HT-29 (cell line): ENCODE results near the gene SCYL2. TPM values are rescaled to one million over a fixed set of nuclear protein-coding genes. Genes with fewer than 3 reads are reported as not detected.
"Not testable (repeated sequence)": the region's sequence is repeated elsewhere in the genome, so short reads cannot be mapped to it uniquely, and the experiment has no call there.

ENCODE experiments used
- DNase-seq: peaks from one replicate; pipeline ENCODE4 v3.0.0-alpha.2; 2015; ENCODE audit warnings: low spot score
- total RNA-seq: library from RNA; depleted of rRNA; stranded (reverse); fragments of >200 nt; shearing (Covaris generic); gene quantifications from 2 replicates; pipeline ENCODE4 v1.2.3, GENCODE V29; 2014; rRNA removed

SCYL2 gene, protein sequence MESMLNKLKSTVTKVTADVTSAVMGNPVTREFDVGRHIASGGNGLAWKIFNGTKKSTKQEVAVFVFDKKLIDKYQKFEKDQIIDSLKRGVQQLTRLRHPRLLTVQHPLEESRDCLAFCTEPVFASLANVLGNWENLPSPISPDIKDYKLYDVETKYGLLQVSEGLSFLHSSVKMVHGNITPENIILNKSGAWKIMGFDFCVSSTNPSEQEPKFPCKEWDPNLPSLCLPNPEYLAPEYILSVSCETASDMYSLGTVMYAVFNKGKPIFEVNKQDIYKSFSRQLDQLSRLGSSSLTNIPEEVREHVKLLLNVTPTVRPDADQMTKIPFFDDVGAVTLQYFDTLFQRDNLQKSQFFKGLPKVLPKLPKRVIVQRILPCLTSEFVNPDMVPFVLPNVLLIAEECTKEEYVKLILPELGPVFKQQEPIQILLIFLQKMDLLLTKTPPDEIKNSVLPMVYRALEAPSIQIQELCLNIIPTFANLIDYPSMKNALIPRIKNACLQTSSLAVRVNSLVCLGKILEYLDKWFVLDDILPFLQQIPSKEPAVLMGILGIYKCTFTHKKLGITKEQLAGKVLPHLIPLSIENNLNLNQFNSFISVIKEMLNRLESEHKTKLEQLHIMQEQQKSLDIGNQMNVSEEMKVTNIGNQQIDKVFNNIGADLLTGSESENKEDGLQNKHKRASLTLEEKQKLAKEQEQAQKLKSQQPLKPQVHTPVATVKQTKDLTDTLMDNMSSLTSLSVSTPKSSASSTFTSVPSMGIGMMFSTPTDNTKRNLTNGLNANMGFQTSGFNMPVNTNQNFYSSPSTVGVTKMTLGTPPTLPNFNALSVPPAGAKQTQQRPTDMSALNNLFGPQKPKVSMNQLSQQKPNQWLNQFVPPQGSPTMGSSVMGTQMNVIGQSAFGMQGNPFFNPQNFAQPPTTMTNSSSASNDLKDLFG
- total RNA-seq, result 17.1 and 19.4 TPM in 2 replicates

DNA sequence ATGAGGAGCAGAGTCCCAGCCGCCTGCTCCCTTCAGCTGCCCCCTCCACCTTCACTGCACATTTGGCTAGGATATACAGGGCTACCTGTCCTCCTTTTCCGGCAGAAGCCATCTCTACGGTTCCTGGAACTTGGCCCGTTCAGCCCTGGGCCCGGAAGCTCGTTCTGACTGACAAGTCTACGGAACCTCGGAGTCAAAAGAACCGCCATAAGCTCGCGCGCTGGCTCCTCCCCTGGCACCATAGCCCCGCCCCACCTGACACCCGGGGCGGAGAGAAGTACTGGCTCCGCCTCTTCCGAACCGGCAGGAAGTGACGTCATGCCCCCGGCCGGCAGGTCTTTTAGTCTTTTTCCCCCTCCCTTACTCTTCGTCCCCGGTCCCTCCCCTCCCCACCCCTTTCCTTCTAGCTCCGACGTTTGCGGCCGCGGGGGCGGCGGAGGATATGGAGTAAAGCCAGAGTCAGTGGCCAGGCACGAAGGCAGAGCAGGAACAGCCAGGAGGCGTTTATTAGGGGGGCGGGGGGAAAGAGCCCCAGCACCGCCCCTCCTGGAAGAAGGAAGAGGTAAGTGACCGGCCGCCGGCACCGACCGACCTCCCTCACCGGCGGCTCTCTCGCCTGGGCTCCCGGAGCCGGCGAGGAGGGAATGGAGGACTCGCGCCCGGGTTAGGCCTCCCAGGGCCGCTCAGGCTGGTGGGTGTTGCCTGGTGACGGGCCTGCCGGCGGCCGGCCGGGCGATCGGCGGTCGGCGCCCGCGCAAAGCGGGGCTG, at the start of gene SCYL2, which contains the start of gene DEPDC4:
Gene SCYL2, plus strand, starts transcription at position 343 of the 768 bp plus-strand sequence. CDS start 15,794 bp downstream, outside the sequence.
Gene DEPDC4, minus strand, starts transcription at position 245 of the 768 bp plus-strand sequence. Its CDS starts 3 bp downstream, at position 242.
- peak; percentile 97 for DNase-seq

DNA sequence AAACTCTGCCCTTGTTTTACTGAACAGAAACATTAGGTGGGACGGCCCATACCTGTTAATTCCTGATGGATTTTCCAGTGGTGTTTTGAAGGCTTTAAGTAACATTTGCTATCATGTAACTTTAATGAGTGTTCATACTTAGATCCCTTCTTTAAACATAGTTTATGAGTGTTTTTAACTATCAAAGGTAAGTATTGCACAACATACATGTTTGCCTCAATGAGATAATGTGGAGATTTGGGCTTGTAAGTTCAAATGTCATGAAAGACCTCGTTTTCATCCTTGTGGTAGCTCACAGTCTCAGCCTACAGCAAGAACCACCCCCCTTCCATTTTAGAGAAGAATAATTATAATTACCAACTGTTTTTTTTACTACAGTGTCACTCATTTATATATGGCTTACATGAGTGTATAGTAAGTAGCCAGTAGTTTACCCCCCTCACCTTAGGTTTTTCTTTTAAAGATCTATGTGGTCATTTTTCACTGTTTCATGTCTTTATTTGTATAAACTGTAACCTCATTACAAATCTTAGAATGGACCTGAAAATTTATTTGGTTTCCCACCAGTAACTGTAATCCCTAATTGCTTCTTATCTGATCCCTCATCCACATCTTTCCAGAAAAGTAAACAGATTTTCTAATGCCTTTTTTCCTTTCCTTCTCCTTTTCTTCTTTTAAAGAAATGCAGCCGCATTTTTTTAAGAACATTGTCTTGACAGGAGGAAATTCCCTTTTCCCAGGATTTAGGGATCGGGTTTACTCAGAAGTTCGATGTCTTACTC, 47.5 kb upstream of the SCYL2 start:
- no peak for DNase-seq

DNA sequence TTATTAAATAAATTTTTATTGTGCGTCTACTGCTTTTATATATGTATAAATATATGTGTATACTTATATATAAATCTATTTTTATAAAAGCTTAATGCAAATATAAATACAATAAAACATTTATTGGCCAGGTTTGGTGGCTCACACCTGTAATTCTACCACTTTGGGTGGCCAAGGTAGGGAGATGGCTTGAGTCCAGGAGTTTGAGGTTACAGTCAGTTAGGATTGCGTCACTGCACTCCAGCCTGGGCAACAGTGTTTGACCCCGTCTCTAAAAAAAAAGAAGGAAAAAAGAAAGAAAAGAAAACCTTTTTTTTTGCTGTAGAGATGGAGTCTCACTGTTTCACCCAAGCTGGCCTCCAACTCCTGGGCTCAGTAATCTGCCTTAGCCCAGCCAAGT, 45.5 kb upstream of the SCYL2 start:
- no peak for DNase-seq

DNA sequence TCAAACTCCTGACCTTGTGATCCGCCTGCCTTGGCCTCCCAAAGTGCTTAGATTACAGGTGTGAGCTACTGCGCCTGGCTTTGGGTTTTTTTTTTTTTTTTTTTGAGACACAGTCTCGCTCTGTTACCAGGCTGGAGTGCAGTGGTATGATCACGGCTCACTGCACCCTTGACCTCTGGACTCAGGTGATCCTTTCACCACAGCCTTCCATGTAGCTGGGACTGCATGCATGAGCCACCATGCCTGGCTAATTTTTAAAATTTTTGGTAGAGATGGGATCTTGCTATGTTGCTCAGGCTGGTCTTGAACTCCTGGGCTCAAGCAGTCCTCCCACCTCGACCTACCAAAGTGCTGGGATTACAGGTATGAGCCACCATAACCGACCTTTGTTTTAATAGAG, 44.8 kb upstream of the SCYL2 start:
- DNase-seq, result not testable (repeated sequence)

DNA sequence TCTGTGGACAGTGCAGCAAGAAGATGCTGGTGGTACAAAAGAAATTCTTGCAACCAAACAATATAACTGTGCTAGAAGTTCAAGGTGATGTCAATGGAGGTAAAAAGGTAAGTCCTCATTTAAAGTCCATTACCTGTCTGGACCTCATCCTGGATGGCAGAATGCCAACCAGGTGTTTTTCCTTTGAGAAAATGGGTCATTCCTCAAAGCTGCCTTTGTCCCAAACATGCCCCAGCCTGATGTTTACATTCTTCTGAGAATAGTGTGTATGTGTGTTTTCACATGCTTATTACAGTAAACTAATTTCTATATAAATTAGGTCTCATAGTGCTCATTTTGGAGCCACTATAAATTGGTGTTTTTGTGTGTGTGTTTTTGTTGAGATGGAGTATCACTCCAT, 41.5 kb upstream of the SCYL2 start:
- peak; percentile 6 for DNase-seq

DNA sequence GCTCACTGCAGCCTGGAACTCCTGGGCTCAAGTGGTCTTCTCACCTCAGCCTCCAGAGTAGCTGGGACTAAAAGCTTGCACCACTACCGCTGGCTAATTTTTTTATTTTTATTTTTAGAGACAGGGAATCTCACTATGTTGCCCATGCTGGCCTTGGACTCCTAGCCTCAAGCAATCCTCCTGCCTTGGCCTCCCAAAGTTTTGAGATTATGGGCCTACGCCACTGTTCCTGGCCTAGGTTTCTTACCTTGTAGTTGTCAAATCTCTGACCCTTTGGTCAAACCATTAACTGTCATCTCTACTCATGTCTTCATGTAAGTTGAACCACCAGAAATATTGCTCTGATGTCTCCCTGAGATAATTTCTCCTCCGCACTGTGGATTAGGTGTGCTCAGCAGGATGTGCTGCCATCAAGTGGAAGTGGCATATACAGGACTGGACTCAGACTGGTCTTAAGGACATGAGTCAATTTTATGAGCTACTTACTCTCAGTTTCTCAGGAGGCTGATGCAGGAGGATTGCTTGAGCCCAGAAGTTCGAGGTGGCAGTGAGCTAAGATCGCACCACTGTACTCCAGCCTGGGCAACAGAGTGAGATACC, 37.8 kb upstream of the SCYL2 start:
- DNase-seq, result peak; percentile 54

DNA sequence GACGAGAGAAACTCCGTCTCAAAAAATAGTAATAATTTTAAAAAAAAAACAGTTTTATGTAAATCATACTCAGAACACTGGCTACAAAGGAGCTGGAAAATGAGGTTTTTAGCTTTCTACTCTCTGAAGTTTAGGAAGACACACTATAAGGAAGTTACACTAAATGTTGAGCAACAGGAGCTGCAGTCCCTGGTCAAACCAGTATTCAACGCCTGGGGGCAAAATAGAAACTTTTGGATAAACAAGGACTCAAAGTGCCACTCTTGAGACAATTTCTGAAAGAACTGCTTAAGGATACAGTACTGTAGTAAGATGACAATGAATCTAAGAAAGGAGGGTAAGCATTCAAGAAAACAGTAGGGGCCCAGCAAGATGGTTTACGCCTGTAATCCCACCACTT, 37.1 kb upstream of the SCYL2 start:
- no peak for DNase-seq

DNA sequence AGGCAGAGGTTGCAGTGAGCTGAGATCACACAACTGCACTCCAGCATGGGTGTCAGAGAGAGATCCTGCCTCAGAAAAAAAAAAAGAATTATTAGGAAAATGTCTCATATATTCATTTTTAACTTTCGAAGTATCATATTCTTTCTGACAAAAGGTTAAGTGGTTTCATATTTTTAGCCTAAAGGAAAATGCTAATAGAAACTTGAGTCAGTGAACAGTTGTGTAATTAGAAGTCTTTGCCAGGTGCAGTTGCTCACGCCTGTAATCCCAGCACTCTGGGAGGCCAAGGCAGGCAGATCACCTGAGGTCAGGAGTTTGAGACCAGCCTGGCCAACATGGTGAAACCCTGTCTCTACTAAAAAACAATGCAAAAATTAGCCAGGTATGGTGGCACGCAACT, 35.1 kb upstream of the SCYL2 start:
- not testable (repeated sequence) for DNase-seq

DNA sequence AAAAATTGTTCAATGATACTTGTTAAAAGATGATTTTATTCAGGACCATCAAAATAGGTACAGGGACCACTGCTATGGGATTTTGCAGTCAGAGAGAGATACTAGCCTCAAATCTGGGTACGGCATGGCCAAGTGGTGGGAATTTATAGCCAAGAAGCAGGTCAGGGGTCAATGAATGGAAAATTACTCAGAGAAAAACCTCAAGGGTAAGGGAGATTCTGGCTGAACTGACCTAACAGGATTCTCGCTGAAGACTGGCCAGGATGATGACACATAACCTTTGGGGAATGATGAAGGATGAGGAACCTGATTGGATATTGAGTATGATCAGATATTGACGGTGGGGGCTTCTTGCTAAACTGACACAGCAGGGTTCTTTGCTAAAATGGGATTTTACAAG, 32.8 kb upstream of the SCYL2 start:
- peak; percentile 22 for DNase-seq

DNA sequence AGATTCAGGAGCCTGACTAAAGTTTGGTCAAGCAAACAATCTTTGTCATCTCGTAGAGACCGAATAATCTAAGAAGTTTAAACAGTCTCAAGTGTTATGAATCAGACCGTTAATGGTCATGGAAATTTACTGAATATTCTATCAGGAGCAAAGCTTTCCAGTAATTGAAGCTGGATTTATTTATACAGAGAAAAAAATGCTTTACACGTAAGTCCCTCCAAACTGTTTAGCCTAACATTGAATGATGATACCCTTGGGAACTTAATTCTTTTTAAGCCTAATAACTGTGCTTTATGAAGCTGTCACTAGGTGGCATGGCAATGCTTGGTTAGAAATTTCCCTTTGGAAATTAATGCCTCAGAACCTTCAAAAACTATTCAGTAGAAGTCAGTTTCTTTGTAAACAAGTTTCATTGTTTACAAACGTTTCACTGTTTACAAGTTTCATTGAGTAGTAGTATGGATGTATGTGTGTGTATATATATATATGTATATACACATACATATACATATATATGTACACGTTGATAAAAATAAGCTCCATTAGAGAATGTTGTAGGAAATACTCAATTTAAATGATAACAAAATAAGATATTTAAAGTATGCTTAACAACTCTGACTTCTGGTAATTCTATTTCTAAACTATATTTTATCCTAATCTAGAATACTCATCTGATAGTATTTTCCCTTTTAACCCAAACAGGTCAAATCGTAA, 32.2 kb upstream of the SCYL2 start:
- DNase-seq, result peak; percentile 70

DNA sequence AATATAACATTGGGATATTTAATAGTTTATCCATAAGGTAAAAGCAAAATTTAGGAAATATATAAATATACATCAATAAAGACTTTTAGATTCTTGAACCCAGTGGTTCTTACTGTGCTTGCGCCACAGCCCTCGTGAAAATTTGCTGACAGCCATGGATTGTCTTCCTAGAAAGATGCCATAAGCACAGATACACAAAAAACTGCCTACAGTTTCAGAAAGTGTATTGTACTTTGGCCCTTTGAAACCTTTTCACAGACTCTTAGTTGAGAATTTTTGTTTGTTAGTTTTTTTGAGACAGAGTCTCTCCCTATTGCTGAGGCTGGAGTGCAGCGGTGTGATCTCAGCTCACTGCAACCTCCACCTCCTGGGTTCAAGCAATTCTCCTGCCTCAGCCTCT, 28.2 kb upstream of the SCYL2 start:
- DNase-seq, result no peak

DNA sequence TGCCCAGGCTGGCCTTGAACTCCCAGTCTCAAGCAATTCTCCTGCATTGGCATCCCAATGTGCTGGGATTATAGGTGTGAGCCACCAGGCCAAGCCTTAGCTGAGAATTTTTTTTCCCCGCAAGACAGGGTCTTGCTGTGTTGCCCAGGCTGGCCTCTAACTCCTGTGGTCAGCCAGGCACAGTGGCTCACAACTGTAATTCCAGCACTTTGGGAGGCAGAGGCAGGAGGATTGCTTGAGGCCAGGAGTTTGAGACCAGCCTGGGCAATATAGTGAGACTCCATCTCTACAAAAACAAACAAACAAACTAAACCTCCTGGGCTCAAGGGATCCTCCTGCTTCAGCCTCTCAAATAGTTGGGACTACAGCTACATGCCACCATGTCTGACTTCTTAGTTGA, 27.4 kb upstream of the SCYL2 start:
- no peak for DNase-seq

DNA sequence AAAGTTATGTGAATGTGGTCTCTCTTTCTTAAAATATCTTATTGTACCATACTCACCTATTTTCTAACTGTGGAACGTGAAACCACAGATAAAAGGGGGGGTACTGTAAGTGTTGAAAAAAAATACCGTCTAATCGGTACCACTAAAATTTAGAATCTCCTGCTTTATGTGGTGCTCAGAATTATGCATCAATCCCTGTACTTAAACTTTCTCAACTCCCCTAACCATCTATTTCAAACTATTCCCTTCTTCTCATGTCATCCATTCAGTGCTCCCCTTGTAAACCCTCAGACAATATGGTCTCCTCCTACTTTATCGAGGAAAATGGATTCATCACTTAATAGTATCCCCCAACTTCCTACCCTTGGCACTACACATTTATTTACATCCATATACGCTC, 23.8 kb upstream of the SCYL2 start:
- no peak for DNase-seq

DNA sequence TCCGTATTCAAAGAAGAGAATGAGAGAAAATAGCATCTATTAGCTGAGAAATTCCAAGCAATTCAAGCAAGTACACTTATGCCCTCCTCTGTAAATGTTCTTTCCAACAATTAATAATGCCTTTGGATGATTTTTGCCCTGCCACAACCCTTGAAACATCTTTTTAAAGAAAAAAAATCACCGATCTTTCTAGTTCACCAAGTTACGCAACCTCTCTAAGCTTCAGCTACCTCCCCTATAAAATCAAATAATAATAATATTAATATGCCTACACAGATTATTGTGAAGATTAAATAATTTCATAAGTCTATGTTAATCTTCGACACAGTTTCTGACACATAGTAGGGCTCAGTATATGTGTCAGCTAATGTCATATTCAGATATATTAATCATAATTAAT, 19.2 kb upstream of the SCYL2 start:
- DNase-seq, result no peak

DNA sequence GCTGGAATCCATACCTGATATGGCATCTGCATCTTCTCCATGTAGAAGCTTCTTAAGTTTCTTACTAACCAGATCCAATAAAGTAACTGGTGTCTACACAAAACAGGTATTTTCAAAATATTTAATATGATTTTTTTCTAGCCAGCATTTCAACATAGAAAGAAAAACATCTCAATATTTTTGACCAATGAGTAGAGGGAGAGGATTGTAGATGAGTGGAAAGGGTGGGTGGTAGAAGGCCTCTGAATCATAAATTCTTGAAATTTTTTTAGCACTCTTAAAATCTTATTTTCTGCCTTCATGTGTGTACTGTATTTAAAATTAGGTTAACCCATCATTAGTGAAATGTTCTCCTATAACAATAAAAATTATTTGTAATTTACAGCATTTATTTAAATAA, 18.1 kb upstream of the SCYL2 start:
- DNase-seq, result no peak

DNA sequence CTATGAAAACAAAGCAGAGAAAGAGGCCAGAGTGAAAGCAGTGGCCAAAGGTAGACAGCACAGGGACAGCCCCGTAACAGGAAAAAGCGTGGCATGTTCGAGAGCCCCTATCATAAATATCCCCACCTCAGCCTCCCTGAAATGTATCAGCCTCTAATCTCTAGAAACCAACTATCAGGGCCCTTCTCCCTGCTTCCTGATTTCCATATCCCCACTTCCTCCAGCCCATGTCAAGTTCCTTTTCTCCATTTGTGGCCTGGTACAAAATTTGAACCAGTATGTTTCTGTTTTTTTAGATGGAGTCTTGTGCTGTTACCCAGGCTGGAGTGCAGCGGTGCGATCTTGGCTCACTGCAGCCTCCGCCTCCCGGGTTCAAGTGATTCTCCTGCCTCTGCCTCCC, 17.0 kb upstream of the SCYL2 start:
- DNase-seq, result no peak

DNA sequence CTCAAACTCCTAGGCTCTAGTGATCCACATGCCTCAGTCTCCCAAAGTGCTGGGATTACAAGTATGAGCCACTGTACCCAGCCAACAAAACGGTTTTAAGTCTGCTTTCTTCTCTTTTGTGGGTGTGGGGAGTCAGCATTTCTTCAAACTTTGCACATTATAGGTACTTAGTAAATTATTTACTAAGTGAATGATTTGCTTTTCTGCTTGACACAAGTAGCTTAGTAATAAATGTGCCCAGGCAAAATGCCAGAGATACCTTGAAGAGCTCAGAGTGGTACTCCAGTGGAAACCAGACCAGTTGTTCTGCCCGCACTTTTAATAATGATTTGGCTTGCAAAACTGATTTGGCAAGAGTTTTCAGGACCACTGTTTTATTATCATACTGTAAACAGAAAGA, 15.1 kb upstream of the SCYL2 start:
- peak; percentile 70 for DNase-seq

DNA sequence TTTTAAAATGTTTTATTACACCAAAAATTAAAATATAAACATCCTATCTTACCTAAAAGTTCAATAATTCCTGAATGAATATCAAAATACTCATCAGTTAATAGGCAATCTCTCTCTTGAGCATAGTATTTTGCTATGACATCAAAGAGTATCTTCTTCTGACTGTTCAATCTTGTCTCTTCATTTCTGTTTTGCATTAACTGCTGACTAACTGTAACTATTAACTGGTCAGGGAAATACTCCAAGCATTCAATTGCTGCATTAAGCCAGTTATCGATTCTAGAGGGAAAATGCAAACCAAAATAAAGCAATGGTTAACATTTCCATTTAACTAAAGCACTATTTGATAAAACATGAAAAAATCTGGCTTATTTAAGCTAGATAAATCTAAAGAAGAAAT, 13.5 kb upstream of the SCYL2 start:
- no peak for DNase-seq

DNA sequence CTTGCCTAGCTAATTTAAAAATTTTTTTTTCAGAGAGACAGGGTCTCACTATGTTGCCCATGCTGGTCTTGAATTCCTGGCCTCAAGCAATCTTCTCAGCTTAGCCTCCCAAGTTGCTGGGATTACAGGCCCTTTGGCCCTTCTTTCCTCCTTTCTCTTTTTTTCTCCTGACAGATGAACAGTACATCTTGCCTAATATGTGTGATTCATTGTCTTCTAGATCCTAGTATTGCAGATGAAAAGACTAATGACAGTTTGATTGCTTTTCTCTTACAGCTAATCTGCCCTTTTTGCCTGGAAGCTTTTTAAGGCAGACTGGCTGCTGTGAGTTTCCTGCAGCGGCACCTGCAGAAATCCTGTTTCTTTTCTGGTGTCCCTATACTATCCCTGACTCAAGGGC, 12.1 kb upstream of the SCYL2 start:
- DNase-seq, result no peak

DNA sequence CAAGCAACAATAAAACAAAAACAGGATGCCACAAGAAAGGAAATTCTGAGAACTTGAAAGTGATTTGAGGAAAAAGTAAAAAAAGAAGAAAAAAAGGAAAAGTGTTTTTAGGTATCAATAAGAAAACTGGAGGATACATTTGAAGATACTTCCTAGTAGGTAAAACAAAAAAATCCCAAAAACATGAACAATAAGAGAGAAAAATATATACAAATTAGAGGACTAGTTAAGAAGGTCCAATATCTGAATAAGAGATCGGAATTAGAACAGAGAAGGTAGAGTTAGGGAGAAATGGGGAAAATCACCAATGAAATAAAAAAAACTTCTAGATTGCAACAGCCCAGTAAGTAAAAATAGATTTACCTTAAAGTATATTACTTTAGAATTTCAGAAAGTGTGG, 8.8 kb upstream of the SCYL2 start:
- no peak for DNase-seq
